Measurements from ENCODE around the gene CFAP77. TPM values are rescaled to one million over a fixed set of nuclear protein-coding genes. Genes with fewer than 3 reads are reported as not detected.
A peak's percentile ranks its signal among the peaks of the same experiment; 100 is the strongest.

CFAP77 gene

DNA sequence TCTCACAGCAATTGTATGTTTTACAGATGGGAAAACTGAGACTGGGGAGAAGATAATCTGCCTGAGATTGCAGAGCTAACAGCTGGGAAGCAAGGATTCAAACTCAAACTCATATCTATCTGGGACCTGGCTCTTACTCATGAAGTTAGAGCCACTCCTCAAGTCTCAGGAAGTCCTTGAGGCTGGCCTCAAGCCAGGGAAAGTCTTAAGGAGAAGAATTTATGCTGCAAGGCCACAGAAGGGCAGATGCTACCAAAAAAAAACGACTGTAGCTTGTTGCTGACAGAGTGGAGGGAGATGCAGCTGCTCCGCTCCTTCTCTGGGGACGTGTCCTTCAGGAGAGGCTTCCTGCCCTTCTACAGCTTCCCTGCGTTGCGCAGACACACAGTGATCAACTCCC is 212.1 kb downstream of the CFAP77 start:
- Histone ChIP-seq H3K27ac (ENCODE audit: low read length, poor library complexity, severe bottlenecking) (no peak overlapping the region), H2BK120ac (ENCODE audit: low read depth, low read length) (no peak overlapping the region), H4K8ac (ENCODE audit: low read length) (no peak overlapping the region), H3K18ac (ENCODE audit: low read depth in 1 of 2, low read length in 2 of 2) (no peak overlapping the region), H2AFZ (ENCODE audit: low read depth, low read length) (no peak overlapping the region), H3K9ac (ENCODE audit: low read length) (no peak overlapping the region), H3K79me1 (replicated peaks; ENCODE audit: low read length, poor library complexity, severe bottlenecking) (peaks cover 3% of the 10 kb centered on the region), H3K14ac (ENCODE audit: low read length in 2 of 2) (no peak overlapping the region), H3K27me3 (ENCODE audit: control insufficient read depth in 1 of 2, insufficient read depth in 1 of 2, low read length in 2 of 2) (no peaks in the 10 kb centered on the region), H2AK5ac (ENCODE audit: low read length, severe bottlenecking) (no peak overlapping the region), H3K4me1 (ENCODE audit: control insufficient read depth, insufficient read depth, low read depth, low read length) (peaks cover 2% of the 10 kb centered on the region), H3K36me3 (ENCODE audit: control insufficient read depth in 1 of 2, insufficient read depth in 2 of 2, low read depth in 1 of 2, low read length in 2 of 2) (peaks cover 29 to 77% of the 10 kb centered on the region in 2 experiments), H2BK12ac (ENCODE audit: low read length in 2 of 2) (no peak overlapping the region), H3K4me3 (ENCODE audit: insufficient read depth in 1 of 2, low read depth in 1 of 2, low read length in 2 of 2) (no peak overlapping the region), H3K23ac (ENCODE audit: low read length in 2 of 2) (no peak overlapping the region), H3K9me3 (ENCODE audit: control insufficient read depth, low read length) (no peaks in the 10 kb centered on the region), H3K4me2 (ENCODE audit: low read length, poor library complexity, severe bottlenecking) (no peak overlapping the region), H2BK15ac (ENCODE audit: low read depth, poor library complexity, severe bottlenecking) (no peak overlapping the region), H2BK5ac (ENCODE audit: low read depth, low read length, poor library complexity, severe bottlenecking) (no peak overlapping the region), H3K4ac (ENCODE audit: low read depth in 1 of 2, low read length in 2 of 2) (no peak overlapping the region), H4K91ac (ENCODE audit: low read length) (no peak overlapping the region)
- DNase-seq, result peak; percentile 83
- 34% methylated on average over 5 of the region's 5 CpGs for WGBS

Small RNAs within 50 kb of the gene (small RNA-seq; reads per million reads assigned to genes)
- not detected for gene RNU5D-2P (ENCODE audit: low read depth)
